Measurements from ENCODE around the gene SPRING1. TPM values are rescaled to one million over a fixed set of nuclear protein-coding genes. Genes with fewer than 3 reads are reported as not detected.

SPRING1 gene
- total RNA-seq, 1 donor from 2014 or later = 31.6 TPM

GRCh38 chr12:116766746-116767145 lies 28.9 kb upstream of the SPRING1 start:
- no peaks in the 10 kb centered on the region for H3K27me3 Mint-ChIP-seq
- TF ChIP-seq CTCF (IDR thresholded peaks at IDR 0.05) = no peak
- CTCF ChIA-PET = no interaction called here
- intact Hi-C loops (cut with micrococcal nuclease) = no loop called here
- DNase-seq (no peak), ATAC-seq (ENCODE audit: low read depth) (no peak)
- no peaks in the 10 kb centered on the region for H3K4me1 Mint-ChIP-seq
- peaks cover 17% of the 10 kb centered on the region for H3K36me3 Mint-ChIP-seq (ENCODE audit: low read depth)
- no peak overlapping the region for H3K4me3 Mint-ChIP-seq
- POLR2A ChIA-PET = no interaction called here
- H3K9me3 Mint-ChIP-seq = no peaks in the 10 kb centered on the region
- no peak overlapping the region for H3K27ac Mint-ChIP-seq

DNA sequence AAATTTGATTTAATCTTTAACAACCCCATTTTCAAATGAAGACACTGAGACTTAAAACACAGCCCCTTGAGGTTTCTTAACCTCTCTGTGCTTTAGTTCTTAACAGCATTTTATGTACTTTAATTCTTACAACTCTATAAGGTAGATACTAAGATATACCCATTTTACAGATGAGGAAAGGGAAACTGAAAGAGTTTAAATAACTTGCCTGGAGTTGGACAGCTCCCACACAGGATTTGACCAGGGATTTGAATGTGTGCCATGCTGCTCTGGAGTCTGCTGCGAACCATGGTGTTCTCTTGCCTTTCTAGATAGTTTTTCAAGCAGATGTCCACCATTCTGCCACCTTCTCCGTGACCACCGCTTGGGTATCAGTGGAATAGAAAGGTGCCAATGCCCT lies 28.4 kb upstream of the SPRING1 start:
- POLR2A ChIA-PET = no interaction called here

DNA sequence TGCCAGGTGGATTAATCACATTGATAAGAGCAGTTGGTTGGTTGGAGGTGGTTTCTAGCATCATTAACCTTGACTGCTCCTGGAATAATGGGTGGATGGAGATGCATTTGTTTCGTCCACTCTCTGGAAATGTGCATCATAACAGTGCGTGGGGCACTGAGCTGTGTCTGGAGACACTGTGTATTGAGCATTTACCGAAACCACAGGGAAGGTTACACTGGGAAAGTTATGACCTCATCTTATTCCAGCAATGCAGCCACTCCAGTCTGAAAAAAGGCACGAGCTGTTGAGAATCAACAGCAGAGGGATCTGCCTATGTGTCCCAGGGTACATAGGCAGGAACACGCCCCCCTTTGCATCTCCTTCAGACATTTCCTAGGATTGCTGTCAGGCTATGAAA lies 27.4 kb upstream of the SPRING1 start:
- intact Hi-C loops (cut with micrococcal nuclease) = no loop called here
- no peaks in the 10 kb centered on the region for H3K27me3 Mint-ChIP-seq
- TF ChIP-seq CTCF (IDR thresholded peaks at IDR 0.05) = no peak
- H3K36me3 Mint-ChIP-seq (ENCODE audit: low read depth) = peaks cover 22% of the 10 kb centered on the region
- H3K27ac Mint-ChIP-seq = no peak overlapping the region
- H3K4me1 Mint-ChIP-seq = no peaks in the 10 kb centered on the region
- DNase-seq = no peak
- H3K9me3 Mint-ChIP-seq = no peaks in the 10 kb centered on the region
- no peak for ATAC-seq (ENCODE audit: low read depth)
- CTCF ChIA-PET = no interaction called here
- no peak overlapping the region for H3K4me3 Mint-ChIP-seq
- POLR2A ChIA-PET = no interaction called here

More for the DNA sequence above, 28.4 kb upstream of the SPRING1 start:
- intact Hi-C loops (cut with micrococcal nuclease) = no loop called here
- Mint-ChIP-seq H3K4me1 (no peaks in the 10 kb centered on the region), H3K4me3 (no peak overlapping the region), H3K27me3 (no peaks in the 10 kb centered on the region), H3K9me3 (no peaks in the 10 kb centered on the region), H3K36me3 (ENCODE audit: low read depth) (peaks cover 17% of the 10 kb centered on the region), H3K27ac (no peak overlapping the region)
- ATAC-seq (ENCODE audit: low read depth) (no peak), DNase-seq (no peak)
- CTCF ChIA-PET = no interaction called here
- TF ChIP-seq CTCF (IDR thresholded peaks at IDR 0.05) = no peak

GRCh38 chr12:116761499-116761898 lies 23.6 kb upstream of the SPRING1 start:
- CTCF ChIA-PET = no interaction called here
- intact Hi-C loops (cut with micrococcal nuclease) = no loop called here
- Mint-ChIP-seq H3K4me3 (no peak overlapping the region), H3K27ac (no peak overlapping the region), H3K36me3 (ENCODE audit: low read depth) (peaks cover 19% of the 10 kb centered on the region), H3K4me1 (peaks cover 5% of the 10 kb centered on the region), H3K27me3 (no peaks in the 10 kb centered on the region), H3K9me3 (no peaks in the 10 kb centered on the region)
- TF ChIP-seq CTCF (IDR thresholded peaks at IDR 0.05) = no peak
- no peak for ATAC-seq (ENCODE audit: low read depth)
- no peak for DNase-seq
- POLR2A ChIA-PET = no interaction called here

DNA sequence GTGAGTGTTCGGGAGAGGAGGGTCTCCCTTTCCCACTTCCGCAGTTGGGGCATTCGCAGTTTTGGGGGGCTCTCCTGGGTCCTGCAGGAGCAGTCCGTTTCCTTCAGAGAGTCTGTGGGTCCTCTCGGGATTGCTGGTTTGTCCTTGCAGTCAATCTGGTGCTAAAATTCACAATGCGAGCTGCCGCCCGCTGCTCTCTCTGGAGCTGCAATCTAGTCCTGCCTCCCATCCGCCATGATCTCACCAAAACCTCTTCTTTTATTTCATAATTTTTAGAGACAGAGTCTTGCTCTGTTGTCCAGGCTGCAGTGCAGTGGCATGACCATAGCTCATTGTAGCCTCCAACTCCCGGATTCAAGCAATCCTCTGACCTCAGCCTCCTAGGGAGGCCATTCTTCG lies 22.8 kb upstream of the SPRING1 start:
- Mint-ChIP-seq H3K36me3 (ENCODE audit: low read depth) (peaks cover 20% of the 10 kb centered on the region), H3K27ac (no peak overlapping the region), H3K4me3 (no peak overlapping the region), H3K9me3 (no peaks in the 10 kb centered on the region), H3K27me3 (no peaks in the 10 kb centered on the region), H3K4me1 (peaks cover 5% of the 10 kb centered on the region)
- intact Hi-C loops (cut with micrococcal nuclease) = no loop called here
- ChIA-PET POLR2A (no interaction called here), CTCF (interaction anchor here (1.3 to 1.4 kb wide), 2 partner anchors 121 to 122 kb away, joined by 5 to 7 read pairs; partner anchors contain the start of gene HRK)
- no peak for DNase-seq
- no peak for ATAC-seq (ENCODE audit: low read depth)
- no peak for TF ChIP-seq CTCF (IDR thresholded peaks at IDR 0.05)
